Nephron (organoid): ENCODE results near the gene GPC3.
A peak's percentile ranks its signal among the peaks of the same experiment; 100 is the strongest.

ENCODE experiments used
- H3K27ac Mint-ChIP-seq, 3 experiments: 2 replicates each; pipeline ENCODE4 v1.8.0; 2020; ENCODE audit warnings: mixed read lengths in 3 of 3, mild to moderate bottlenecking in 2 of 3, moderate library complexity in 1 of 3
- H3K27me3 Mint-ChIP-seq: 2 replicates; pipeline ENCODE4 v1.8.0; 2021; ENCODE audit warnings: low read depth, mild to moderate bottlenecking, moderate library complexity, mixed read lengths
- H3K36me3 Mint-ChIP-seq: 2 replicates; pipeline ENCODE4 v1.8.0; 2020; ENCODE audit warnings: low read depth, mixed read lengths
- H3K4me1 Mint-ChIP-seq: 2 replicates; pipeline ENCODE4 v1.8.0; 2020; ENCODE audit warnings: mixed read lengths
- H3K4me3 Mint-ChIP-seq, 3 experiments: 2 replicates each; pipeline ENCODE4 v1.8.0; 2020; ENCODE audit warnings: mild to moderate bottlenecking in 3 of 3, mixed read lengths in 3 of 3, moderate library complexity in 2 of 3
- H3K9me3 Mint-ChIP-seq: 2 replicates; pipeline ENCODE4 v1.8.0; 2020; ENCODE audit warnings: mixed read lengths
- CTCF ChIP-seq, 3 experiments: fragments of 200-600 bp; sonication (generic); IDR thresholded peaks; one replicate each; pipeline ENCODE4 v1.5.0; 2021; ENCODE audit warnings: antibody characterized with exemption in 3 of 3; ENCODE audit not compliant: unreplicated experiment in 3 of 3

The GPC3 gene

DNA sequence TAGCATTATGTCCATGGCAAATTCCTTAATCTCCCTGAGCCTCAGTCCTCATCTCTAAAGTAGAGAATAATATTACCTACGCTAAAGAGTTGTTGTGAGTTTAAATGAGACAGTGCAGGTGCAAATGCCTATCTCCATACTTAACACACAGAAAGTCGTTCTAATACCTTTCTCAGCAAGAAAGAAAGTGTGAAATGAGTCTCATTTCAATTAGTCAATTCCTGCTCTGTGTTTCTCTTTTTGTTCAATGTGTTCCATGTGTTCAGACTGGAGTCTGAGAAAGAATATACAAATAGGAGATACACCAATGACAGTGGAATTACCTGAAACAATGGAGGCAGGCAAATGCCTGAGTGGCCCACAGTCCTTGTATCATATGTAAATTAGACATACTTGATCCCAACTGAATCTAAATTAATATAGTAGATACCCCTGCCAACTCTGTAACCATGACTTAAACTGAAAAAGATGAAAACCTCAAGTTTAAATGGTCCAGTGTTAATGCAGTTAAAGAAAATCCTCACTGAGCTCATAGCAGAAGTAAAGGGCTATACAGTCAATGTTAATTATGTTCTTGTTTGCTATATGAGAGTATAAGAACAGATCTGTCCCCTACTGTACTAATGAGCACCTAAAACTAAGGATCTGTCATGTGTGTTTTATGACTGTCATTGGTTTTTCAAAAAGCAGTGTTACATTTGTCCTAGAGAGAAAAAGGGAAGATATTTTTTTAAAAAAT, 68.2 kb downstream of the GPC3 start:
- TF ChIP-seq CTCF (IDR thresholded peaks at IDR 0.05; ENCODE audit: unreplicated experiment in 3 of 3) = no peak
- Mint-ChIP-seq H3K27ac (no peak overlapping the region), H3K4me3 (no peak overlapping the region), H3K9me3 (peaks cover 5% of the 10 kb centered on the region), H3K27me3 (no peaks in the 10 kb centered on the region), H3K36me3 (peaks cover 46% of the 10 kb centered on the region), H3K4me1 (peaks cover 33% of the 10 kb centered on the region)

DNA sequence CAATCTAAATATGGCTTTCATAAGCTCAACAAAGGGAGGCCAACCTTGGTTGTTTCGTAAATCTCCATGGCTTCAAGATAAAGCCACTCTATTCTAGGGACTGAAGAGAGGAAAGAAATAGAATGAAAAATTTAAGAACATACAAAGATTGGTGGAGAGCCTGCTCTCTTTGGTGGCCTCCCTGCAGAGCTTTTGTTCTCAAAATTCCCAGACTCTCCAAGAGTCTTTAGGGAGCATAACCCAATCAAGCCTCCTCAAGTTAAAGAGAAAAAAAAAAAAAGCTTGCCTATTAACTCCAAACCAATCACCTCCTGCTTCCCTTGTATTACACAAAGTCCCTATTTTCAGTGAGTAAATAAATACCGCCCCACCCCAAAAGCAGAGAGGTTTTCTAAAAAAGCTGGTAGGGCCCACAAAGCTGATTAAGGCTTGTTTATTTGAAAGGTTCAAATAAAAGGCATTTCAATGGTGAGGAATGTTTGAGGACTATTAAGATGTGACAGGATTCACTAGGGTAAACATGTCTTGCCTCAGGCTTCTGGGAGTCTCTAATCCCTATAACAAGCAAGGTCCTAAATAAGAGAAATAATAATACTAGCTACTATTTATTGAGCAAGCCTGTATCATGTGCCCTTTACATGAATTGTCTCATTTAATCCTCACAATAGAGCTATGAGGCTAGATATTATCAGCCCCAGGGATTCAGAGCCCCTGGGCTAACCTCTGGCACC, 71.6 kb downstream of the GPC3 start:
- Mint-ChIP-seq H3K27me3 (no peaks in the 10 kb centered on the region), H3K36me3 (peaks cover 30% of the 10 kb centered on the region), H3K4me1 (peaks cover 55% of the 10 kb centered on the region), H3K9me3 (peaks cover 5% of the 10 kb centered on the region), H3K4me3 (no peak overlapping the region), H3K27ac (peak overlapping the region; percentile 24 to 64 (median 54))
- TF ChIP-seq CTCF (IDR thresholded peaks at IDR 0.05; ENCODE audit: unreplicated experiment in 3 of 3) = no peak

GRCh38 chrX:133913009-133913408, 72.4 kb downstream of the GPC3 start:
- peaks cover 5% of the 10 kb centered on the region for H3K9me3 Mint-ChIP-seq
- peak overlapping the region; percentile 24 to 64 (median 54) for H3K27ac Mint-ChIP-seq
- H3K4me1 Mint-ChIP-seq = peaks cover 58% of the 10 kb centered on the region
- H3K27me3 Mint-ChIP-seq = no peaks in the 10 kb centered on the region
- peaks cover 24% of the 10 kb centered on the region for H3K36me3 Mint-ChIP-seq
- no peak for TF ChIP-seq CTCF (IDR thresholded peaks at IDR 0.05; ENCODE audit: unreplicated experiment in 3 of 3)
- H3K4me3 Mint-ChIP-seq = no peak overlapping the region

- H3K27ac Mint-ChIP-seq = peak overlapping the region; percentile 14 to 54 (median 24)
- H3K27me3 Mint-ChIP-seq = no peaks in the 10 kb centered on the region
- H3K4me1 Mint-ChIP-seq = peaks cover 66% of the 10 kb centered on the region
- no peak overlapping the region for H3K4me3 Mint-ChIP-seq
- no peaks in the 10 kb centered on the region for H3K9me3 Mint-ChIP-seq
- H3K36me3 Mint-ChIP-seq = peaks cover 17% of the 10 kb centered on the region
- no peak for TF ChIP-seq CTCF (IDR thresholded peaks at IDR 0.05; ENCODE audit: unreplicated experiment in 3 of 3)
Measured at GRCh38 chrX:133911825-133912495, 73.4 kb downstream of the GPC3 start.

- Mint-ChIP-seq H3K9me3 (no peaks in the 10 kb centered on the region), H3K36me3 (peaks cover 13% of the 10 kb centered on the region), H3K27me3 (no peaks in the 10 kb centered on the region), H3K4me3 (no peak overlapping the region), H3K27ac (peak overlapping the region; percentile 14 to 70 (median 24)), H3K4me1 (peaks cover 72% of the 10 kb centered on the region)
- no peak for TF ChIP-seq CTCF (IDR thresholded peaks at IDR 0.05; ENCODE audit: unreplicated experiment in 3 of 3)
Measured at GRCh38 chrX:133910539-133910938, 74.9 kb downstream of the GPC3 start.
